Mesenchymal stem cell (in vitro differentiated cells and primary cell): ENCODE measurements around the gene IP6K3.

Experiments
- DNase-seq: peaks from one replicate; pipeline ENCODE4 v3.0.0-alpha.2; 2013
- H2AFZ ChIP-seq: one replicate; pipeline ENCODE4 v1.6.1; 2013; ENCODE audit warnings: low read depth, mild to moderate bottlenecking, control low read depth, inconsistent platforms, low read length, moderate library complexity
- H2AK5ac ChIP-seq: 2 replicates; pipeline ENCODE4 v1.6.1; 2013; ENCODE audit warnings: low read length, moderate library complexity, mild to moderate bottlenecking, inconsistent platforms; ENCODE audit not compliant: severe bottlenecking
- H2BK120ac ChIP-seq: one replicate; pipeline ENCODE4 v1.6.1; 2013; ENCODE audit warnings: low read depth, mild to moderate bottlenecking, inconsistent platforms, low read length, moderate library complexity
- H2BK12ac ChIP-seq, 2 experiments: one replicate each; pipeline ENCODE4 v1.6.1; 2013; ENCODE audit warnings: inconsistent platforms in 2 of 2, low read length in 2 of 2, mild to moderate bottlenecking in 2 of 2, moderate library complexity in 2 of 2, control low read depth in 1 of 2
- H2BK15ac ChIP-seq: one replicate; pipeline ENCODE4 v1.6.1; 2013; ENCODE audit warnings: mild to moderate bottlenecking, low read depth, inconsistent platforms; ENCODE audit not compliant: poor library complexity, severe bottlenecking
- H2BK5ac ChIP-seq: 2 replicates; pipeline ENCODE4 v1.6.1; 2013; ENCODE audit warnings: low read depth, mild to moderate bottlenecking, low read length, control low read depth, inconsistent platforms; ENCODE audit not compliant: poor library complexity, severe bottlenecking
- H3K14ac ChIP-seq, 2 experiments: one replicate each; pipeline ENCODE4 v1.6.1; 2013; ENCODE audit warnings: inconsistent platforms in 2 of 2, low read length in 2 of 2, control low read depth in 1 of 2, mild to moderate bottlenecking in 1 of 2, moderate library complexity in 1 of 2
- H3K18ac ChIP-seq, 2 experiments: one replicate each; pipeline ENCODE4 v1.6.1; 2013; ENCODE audit warnings: inconsistent platforms in 2 of 2, low read length in 2 of 2, control low read depth in 1 of 2, low read depth in 1 of 2, mild to moderate bottlenecking in 1 of 2
- H3K23ac ChIP-seq, 2 experiments: one replicate each; pipeline ENCODE4 v1.6.1; 2013; ENCODE audit warnings: inconsistent platforms in 2 of 2, low read length in 2 of 2, mild to moderate bottlenecking in 2 of 2, moderate library complexity in 2 of 2, control low read depth in 1 of 2
- H3K27ac ChIP-seq: 2 replicates; pipeline ENCODE4 v1.5.1; 2013; ENCODE audit warnings: mild to moderate bottlenecking, moderate library complexity, low read length, control low read depth, inconsistent platforms; ENCODE audit not compliant: poor library complexity, severe bottlenecking
- H3K27me3 ChIP-seq, 2 experiments: 2 replicates each; pipeline versions ENCODE4 v1.6.1 to v1.7.0; 2013; ENCODE audit warnings: low read length in 2 of 2, mild to moderate bottlenecking in 2 of 2, moderate library complexity in 2 of 2, control low read depth in 1 of 2, inconsistent platforms in 1 of 2; ENCODE audit not compliant: control insufficient read depth in 1 of 2, insufficient read depth in 1 of 2
- H3K36me3 ChIP-seq, 2 experiments: 2 replicates each; pipeline versions ENCODE4 v1.6.1 to v1.7.0; 2013; ENCODE audit warnings: low read length in 2 of 2, control low read depth in 1 of 2, inconsistent platforms in 1 of 2, low read depth in 1 of 2, mild to moderate bottlenecking in 1 of 2; ENCODE audit not compliant: insufficient read depth in 2 of 2, control insufficient read depth in 1 of 2
- H3K4ac ChIP-seq, 2 experiments: one replicate each; pipeline ENCODE4 v1.6.1; 2013; ENCODE audit warnings: inconsistent platforms in 2 of 2, low read length in 2 of 2, mild to moderate bottlenecking in 2 of 2, moderate library complexity in 2 of 2, control low read depth in 1 of 2, low read depth in 1 of 2
- H3K4me1 ChIP-seq: 2 replicates; pipeline ENCODE4 v1.6.1; 2013; ENCODE audit warnings: low read depth, low read length, control low read depth; ENCODE audit not compliant: control insufficient read depth, insufficient read depth
- H3K4me2 ChIP-seq: 2 replicates; pipeline ENCODE4 v1.6.1; 2013; ENCODE audit warnings: low read length, mild to moderate bottlenecking, inconsistent platforms; ENCODE audit not compliant: poor library complexity, severe bottlenecking
- H3K4me3 ChIP-seq, 2 experiments: 2 replicates each; pipeline versions ENCODE4 v1.5.1 to v1.7.0; 2013; ENCODE audit warnings: low read length in 2 of 2, mild to moderate bottlenecking in 2 of 2, control low read depth in 1 of 2, low read depth in 1 of 2; ENCODE audit not compliant: insufficient read depth in 1 of 2
- H3K79me1 ChIP-seq: replicated peaks from 2 replicates; pipeline ENCODE4 v1.6.1; 2013; ENCODE audit warnings: mild to moderate bottlenecking, control low read depth, low read length, inconsistent platforms; ENCODE audit not compliant: poor library complexity, severe bottlenecking
- H3K9ac ChIP-seq: 2 replicates; pipeline ENCODE4 v1.7.0; 2013; ENCODE audit warnings: mild to moderate bottlenecking, low read length, moderate library complexity
- H3K9me3 ChIP-seq: 2 replicates; pipeline ENCODE4 v1.7.0; 2013; ENCODE audit warnings: mild to moderate bottlenecking, low read length; ENCODE audit not compliant: control insufficient read depth
- H4K8ac ChIP-seq: one replicate; pipeline ENCODE4 v1.6.1; 2013; ENCODE audit warnings: inconsistent platforms, mild to moderate bottlenecking, low read length, moderate library complexity
- H4K91ac ChIP-seq: one replicate; pipeline ENCODE4 v1.6.1; 2013; ENCODE audit warnings: mild to moderate bottlenecking, low read length, inconsistent platforms
- WGBS: methylation state at CpG from one replicate; pipeline ENCODE4 v1.1.7; 2013; ENCODE audit warnings: mixed read lengths; 5-methylcytosine and 5-hydroxymethylcytosine counted together

The IP6K3 gene

DNA sequence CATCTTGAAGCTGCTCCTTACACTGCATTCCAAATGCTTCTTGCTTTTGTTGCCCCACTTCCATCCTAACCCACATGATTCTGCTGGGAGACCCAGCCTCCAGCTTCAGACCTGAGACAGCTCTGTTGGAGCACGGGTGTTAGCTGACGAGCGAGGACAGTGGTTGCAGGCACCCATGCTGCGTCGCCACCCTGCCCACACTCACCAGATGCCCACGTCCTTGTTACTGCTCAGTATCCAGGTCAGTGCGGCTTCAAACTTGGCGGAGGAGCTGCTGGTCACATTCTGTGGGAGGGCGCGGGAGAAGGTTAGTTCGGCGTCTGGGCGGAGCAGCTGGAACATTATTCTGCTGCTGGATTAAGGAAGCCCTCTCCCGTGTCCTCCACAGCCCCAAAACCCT lies 33.2 kb upstream of the IP6K3 start:
- no peaks in the 10 kb centered on the region for H3K9me3 ChIP-seq
- no peak for DNase-seq
- no peak overlapping the region for H2BK120ac ChIP-seq
- no peak overlapping the region for H2BK5ac ChIP-seq
- peak overlapping the region; percentile 89 for H2AK5ac ChIP-seq
- H4K91ac ChIP-seq: no peak overlapping the region
- H2AFZ ChIP-seq: no peak overlapping the region
- H3K14ac ChIP-seq: no peak overlapping the region
- 91% methylated on average over 14 of the region's 14 CpGs for WGBS
- H3K9ac ChIP-seq: no peak overlapping the region
- no peak overlapping the region for H3K18ac ChIP-seq
- no peak overlapping the region for H2BK12ac ChIP-seq
- H4K8ac ChIP-seq: no peak overlapping the region
- H3K4me2 ChIP-seq: no peak overlapping the region
- no peak overlapping the region for H3K4me3 ChIP-seq
- H3K27ac ChIP-seq: no peak overlapping the region
- peak overlapping the region; percentile 26 for H2BK15ac ChIP-seq
- peaks cover 34% of the 10 kb centered on the region for H3K79me1 ChIP-seq
- H3K4me1 ChIP-seq: peaks cover 47% of the 10 kb centered on the region
- no peak overlapping the region for H3K4ac ChIP-seq
- no peak overlapping the region for H3K23ac ChIP-seq
- H3K27me3 ChIP-seq: no peaks in the 10 kb centered on the region
- peaks cover 80 to 98% of the 10 kb centered on the region in 2 experiments for H3K36me3 ChIP-seq

DNA sequence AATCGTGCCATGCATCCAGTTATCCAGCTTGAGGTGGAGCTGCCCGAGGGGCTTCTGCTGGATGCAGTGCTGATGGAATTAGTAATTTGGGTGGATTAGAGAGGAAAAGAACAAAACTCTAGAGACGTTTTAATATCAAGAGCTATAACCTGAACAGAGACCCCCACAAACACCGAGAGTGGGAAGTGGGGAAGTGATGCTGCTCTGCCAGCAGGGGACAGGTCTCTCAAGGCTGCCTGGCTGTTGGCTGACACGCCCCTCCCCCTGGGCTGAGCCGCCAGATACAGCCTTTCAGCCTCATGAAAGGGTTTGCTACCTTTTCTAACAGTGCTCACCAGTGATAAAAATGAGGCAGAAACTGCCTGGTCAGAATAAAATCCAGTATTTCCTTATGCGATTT lies 32.6 kb upstream of the IP6K3 start:
- peaks cover 81 to 99% of the 10 kb centered on the region in 2 experiments for H3K36me3 ChIP-seq
- H2BK120ac ChIP-seq: no peak overlapping the region
- peaks cover 34% of the 10 kb centered on the region for H3K79me1 ChIP-seq
- H3K4me2 ChIP-seq: no peak overlapping the region
- H3K9me3 ChIP-seq: no peaks in the 10 kb centered on the region
- no peak overlapping the region for H3K23ac ChIP-seq
- no peak overlapping the region for H3K14ac ChIP-seq
- no peak overlapping the region for H2BK12ac ChIP-seq
- H2BK5ac ChIP-seq: no peak overlapping the region
- no peak overlapping the region for H4K8ac ChIP-seq
- H4K91ac ChIP-seq: no peak overlapping the region
- H3K18ac ChIP-seq: no peak overlapping the region
- H3K9ac ChIP-seq: no peak overlapping the region
- H3K27me3 ChIP-seq: no peaks in the 10 kb centered on the region
- no peak overlapping the region for H3K4me3 ChIP-seq
- H2BK15ac ChIP-seq: no peak overlapping the region
- WGBS: 76% methylated on average over 6 of the region's 7 CpGs
- peaks cover 47% of the 10 kb centered on the region for H3K4me1 ChIP-seq
- DNase-seq: no peak
- no peak overlapping the region for H3K27ac ChIP-seq
- H2AFZ ChIP-seq: no peak overlapping the region
- peak overlapping the region; percentile 38 for H2AK5ac ChIP-seq
- H3K4ac ChIP-seq: no peak overlapping the region

- Histone ChIP-seq H3K4me1 (peaks cover 48% of the 10 kb centered on the region), H3K27me3 (no peaks in the 10 kb centered on the region), H2AFZ (no peak overlapping the region), H3K36me3 (peaks cover 78 to 96% of the 10 kb centered on the region in 2 experiments), H3K4ac (no peak overlapping the region), H2AK5ac (no peak overlapping the region), H3K9me3 (no peaks in the 10 kb centered on the region), H4K8ac (no peak overlapping the region), H2BK12ac (no peak overlapping the region), H3K4me3 (no peak overlapping the region), H3K27ac (peak overlapping the region; percentile 32), H3K79me1 (peaks cover 31% of the 10 kb centered on the region), H2BK15ac (no peak overlapping the region), H3K4me2 (no peak overlapping the region), H2BK120ac (no peak overlapping the region), H3K18ac (no peak overlapping the region), H3K23ac (no peak overlapping the region), H3K14ac (no peak overlapping the region), H3K9ac (no peak overlapping the region), H2BK5ac (no peak overlapping the region), H4K91ac (no peak overlapping the region)
- 76% methylated on average over 12 of the region's 12 CpGs for WGBS
- DNase-seq: no peak
These were observed 31.9 kb upstream of the IP6K3 start for GRCh38 chr6:33778444-33779121.

GRCh38 chr6:33777398-33778388 lies 31.0 kb upstream of the IP6K3 start:
- Histone ChIP-seq H2BK5ac (no peak overlapping the region), H3K4ac (no peak overlapping the region), H4K8ac (no peak overlapping the region), H2BK12ac (no peak overlapping the region), H3K4me1 (peaks cover 56% of the 10 kb centered on the region), H3K4me2 (no peak overlapping the region), H3K4me3 (no peak overlapping the region), H3K27me3 (no peaks in the 10 kb centered on the region), H3K9me3 (no peaks in the 10 kb centered on the region), H3K36me3 (peaks cover 78 to 96% of the 10 kb centered on the region in 2 experiments), H3K9ac (no peak overlapping the region), H3K79me1 (peaks cover 26% of the 10 kb centered on the region), H3K18ac (no peak overlapping the region), H2AFZ (no peak overlapping the region), H2BK120ac (no peak overlapping the region), H3K27ac (peak overlapping the region; percentile 74), H4K91ac (no peak overlapping the region), H3K14ac (no peak overlapping the region), H2BK15ac (no peak overlapping the region), H3K23ac (no peak overlapping the region), H2AK5ac (peak overlapping the region; percentile 16)
- DNase-seq: no peak
- 88% methylated on average over 25 of the region's 25 CpGs for WGBS
